Right lobe of liver (tissue), 4 donors: ENCODE results near the gene TMEM238L.

Source experiments
- POLR2A ChIP-seq: fragments of 450-650 bp; IDR thresholded peaks from one replicate; pipeline ENCODE4 v1.6.1; 2017; ENCODE audit warnings: antibody characterized with exemption, mild to moderate bottlenecking
- TF ChIP-seq, protein P1 (sequence below), 4 donors: fragments of 200-600 bp in 3 of 4; fragments of 450-650 bp in 1 of 4; IDR thresholded peaks; one replicate each; pipeline versions ENCODE4 v1.5.1 to v1.8.0; 2016 to 2022; ENCODE audit warnings: antibody characterized with exemption in 4 of 4, mild to moderate bottlenecking in 2 of 4
- donor health status: DM: no; HTN: no; CAD: no.
- donor health status: DM: no; HTN: no; CAD: no.
- donor health status: DM: no; HTN: yes; CAD: no.

DNA sequence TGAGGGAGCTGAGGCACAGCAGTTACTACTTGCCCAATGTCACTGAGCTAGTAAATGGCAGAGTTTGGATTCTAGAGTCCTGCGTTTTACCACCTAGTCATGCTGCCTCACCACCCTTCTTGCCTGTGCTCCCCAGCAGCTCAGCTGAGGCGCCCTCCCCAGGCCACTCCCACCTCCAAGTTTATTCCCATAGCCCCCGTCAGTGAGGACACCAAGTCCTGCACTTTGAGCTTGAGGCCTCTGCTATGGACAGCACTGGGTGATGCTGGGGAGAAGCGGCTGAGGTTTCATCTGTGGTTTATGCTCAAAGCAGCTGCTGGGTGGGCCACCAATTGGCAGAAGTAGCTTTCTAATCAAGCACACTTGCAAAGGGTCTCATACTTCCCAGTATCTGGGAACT is 36.7 kb downstream of the TMEM238L start:
- TF ChIP-seq, protein P1, sequence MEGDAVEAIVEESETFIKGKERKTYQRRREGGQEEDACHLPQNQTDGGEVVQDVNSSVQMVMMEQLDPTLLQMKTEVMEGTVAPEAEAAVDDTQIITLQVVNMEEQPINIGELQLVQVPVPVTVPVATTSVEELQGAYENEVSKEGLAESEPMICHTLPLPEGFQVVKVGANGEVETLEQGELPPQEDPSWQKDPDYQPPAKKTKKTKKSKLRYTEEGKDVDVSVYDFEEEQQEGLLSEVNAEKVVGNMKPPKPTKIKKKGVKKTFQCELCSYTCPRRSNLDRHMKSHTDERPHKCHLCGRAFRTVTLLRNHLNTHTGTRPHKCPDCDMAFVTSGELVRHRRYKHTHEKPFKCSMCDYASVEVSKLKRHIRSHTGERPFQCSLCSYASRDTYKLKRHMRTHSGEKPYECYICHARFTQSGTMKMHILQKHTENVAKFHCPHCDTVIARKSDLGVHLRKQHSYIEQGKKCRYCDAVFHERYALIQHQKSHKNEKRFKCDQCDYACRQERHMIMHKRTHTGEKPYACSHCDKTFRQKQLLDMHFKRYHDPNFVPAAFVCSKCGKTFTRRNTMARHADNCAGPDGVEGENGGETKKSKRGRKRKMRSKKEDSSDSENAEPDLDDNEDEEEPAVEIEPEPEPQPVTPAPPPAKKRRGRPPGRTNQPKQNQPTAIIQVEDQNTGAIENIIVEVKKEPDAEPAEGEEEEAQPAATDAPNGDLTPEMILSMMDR (IDR thresholded peaks at IDR 0.05), result no peak
- TF ChIP-seq POLR2A, result no peak
